RWPE1 (cell line): ENCODE measurements around the gene PPP6R2.

ENCODE experiments used
- CTCF ChIA-PET: fragments of 350-600 bp; sonication (Branson Sonifier 250); formaldehyde crosslinking; extraction: SDS; loops from one replicate; lab custom pipeline; 2021; lab: Yijun Ruan, JAX
- POLR2A ChIA-PET: fragments of 400-600 bp; formaldehyde crosslinking; extraction: SDS; loops from one replicate; lab custom pipeline; 2020; ENCODE audit warnings: antibody characterized with exemption; ENCODE audit not compliant: low non-redundant PET; lab: Yijun Ruan, JAX
- DNase-seq: peaks from one replicate; pipeline ENCODE4 v3.0.0; 2012; ENCODE audit warnings: low spot score
- H3K27ac ChIP-seq: fragments of 450-650 bp; 2 replicates; pipeline ENCODE4 v1.5.1; 2017
- TF ChIP-seq, protein P1 (sequence below): fragments of 450-650 bp; conservative IDR thresholded peaks from 2 replicates; pipeline ENCODE4 v1.5.1; 2017; ENCODE audit warnings: low read depth, mild to moderate bottlenecking

The PPP6R2 gene

GRCh38 chr22:50302041-50302541 is 41.0 kb upstream of the PPP6R2 start:
- TF ChIP-seq, protein P1, sequence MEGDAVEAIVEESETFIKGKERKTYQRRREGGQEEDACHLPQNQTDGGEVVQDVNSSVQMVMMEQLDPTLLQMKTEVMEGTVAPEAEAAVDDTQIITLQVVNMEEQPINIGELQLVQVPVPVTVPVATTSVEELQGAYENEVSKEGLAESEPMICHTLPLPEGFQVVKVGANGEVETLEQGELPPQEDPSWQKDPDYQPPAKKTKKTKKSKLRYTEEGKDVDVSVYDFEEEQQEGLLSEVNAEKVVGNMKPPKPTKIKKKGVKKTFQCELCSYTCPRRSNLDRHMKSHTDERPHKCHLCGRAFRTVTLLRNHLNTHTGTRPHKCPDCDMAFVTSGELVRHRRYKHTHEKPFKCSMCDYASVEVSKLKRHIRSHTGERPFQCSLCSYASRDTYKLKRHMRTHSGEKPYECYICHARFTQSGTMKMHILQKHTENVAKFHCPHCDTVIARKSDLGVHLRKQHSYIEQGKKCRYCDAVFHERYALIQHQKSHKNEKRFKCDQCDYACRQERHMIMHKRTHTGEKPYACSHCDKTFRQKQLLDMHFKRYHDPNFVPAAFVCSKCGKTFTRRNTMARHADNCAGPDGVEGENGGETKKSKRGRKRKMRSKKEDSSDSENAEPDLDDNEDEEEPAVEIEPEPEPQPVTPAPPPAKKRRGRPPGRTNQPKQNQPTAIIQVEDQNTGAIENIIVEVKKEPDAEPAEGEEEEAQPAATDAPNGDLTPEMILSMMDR = no peak
- no peak for DNase-seq
- H3K27ac ChIP-seq = peak overlapping the region; percentile 100
- CTCF ChIA-PET = interaction anchor here (0.6 to 2.0 kb wide), 4 partner anchors 9 to 39 kb away, joined by 3 to 6 read pairs (median 5); no protein-coding TSS in a partner anchor
- POLR2A ChIA-PET = interaction anchor here (0.5 kb wide), 1 partner anchor 22 kb away, joined by 10 read pairs; no protein-coding TSS in a partner anchor

GRCh38 chr22:50302564-50302963 is 40.6 kb upstream of the PPP6R2 start:
- TF ChIP-seq, protein P1 = no peak
- H3K27ac ChIP-seq = peak overlapping the region; percentile 100
- ChIA-PET CTCF (interaction anchor here (0.7 to 2.0 kb wide), 3 partner anchors 10 to 39 kb away, joined by 3 to 6 read pairs (median 5); no protein-coding TSS in a partner anchor), POLR2A (interaction anchor here (0.5 kb wide), 1 partner anchor 21 kb away, joined by 10 read pairs; no protein-coding TSS in a partner anchor)
- DNase-seq = no peak

GRCh38 chr22:50303515-50303847 is 39.6 kb upstream of the PPP6R2 start:
- no peak for DNase-seq
- H3K27ac ChIP-seq = peak overlapping the region; percentile 100
- ChIA-PET POLR2A (interaction anchor here (1.1 kb wide), 1 partner anchor 21 kb away, joined by 3 read pairs; no protein-coding TSS in a partner anchor), CTCF (interaction anchor here (1.9 to 2.0 kb wide), 2 partner anchors 10 to 38 kb away, joined by 5 to 6 read pairs; no protein-coding TSS in a partner anchor)
- TF ChIP-seq, protein P1 = no peak

DNA sequence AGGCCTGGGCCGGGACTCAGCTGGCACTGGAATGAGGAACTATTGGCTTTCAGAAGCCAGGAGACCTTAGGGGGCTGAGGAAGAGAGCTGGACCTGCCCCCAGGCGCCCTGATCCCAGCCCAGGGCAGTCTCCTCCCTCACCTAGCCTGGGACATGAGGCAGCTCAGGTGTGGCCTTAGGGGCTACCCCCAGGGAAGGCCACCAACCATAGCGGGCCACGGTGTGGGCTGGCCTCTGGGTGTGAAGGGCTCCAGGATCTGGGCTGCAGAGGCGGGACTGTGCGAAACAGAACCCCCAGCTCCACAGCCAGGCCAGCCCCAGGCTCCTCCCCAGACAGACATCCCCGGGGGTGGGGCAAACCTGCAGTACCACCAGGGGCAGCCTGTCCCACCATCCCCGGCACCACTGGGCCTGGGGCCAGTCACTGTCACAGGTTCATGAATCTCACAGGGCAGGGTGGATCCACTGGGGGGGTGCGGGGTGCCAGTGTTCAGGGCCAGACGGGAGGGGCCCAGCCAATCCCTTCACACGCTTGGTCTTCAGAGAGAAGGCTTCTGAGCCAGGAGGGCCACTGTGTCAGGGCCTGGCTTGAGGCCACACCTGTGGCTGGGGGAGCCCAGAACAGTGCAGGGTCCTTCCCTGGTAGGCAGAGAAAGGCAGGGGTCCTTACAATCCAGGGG is 39.1 kb upstream of the PPP6R2 start:
- CTCF ChIA-PET = interaction anchor here (1.0 to 1.9 kb wide), 2 partner anchors 11 to 22 kb away, joined by 3 to 5 read pairs; no protein-coding TSS in a partner anchor
- TF ChIP-seq, protein P1 = no peak
- POLR2A ChIA-PET = interaction anchor here (0.6 to 1.1 kb wide), 2 partner anchors 22 to 47 kb away, joined by 3 to 4 read pairs; no protein-coding TSS in a partner anchor
- H3K27ac ChIP-seq = peak overlapping the region; percentile 100
- no peak for DNase-seq

DNA sequence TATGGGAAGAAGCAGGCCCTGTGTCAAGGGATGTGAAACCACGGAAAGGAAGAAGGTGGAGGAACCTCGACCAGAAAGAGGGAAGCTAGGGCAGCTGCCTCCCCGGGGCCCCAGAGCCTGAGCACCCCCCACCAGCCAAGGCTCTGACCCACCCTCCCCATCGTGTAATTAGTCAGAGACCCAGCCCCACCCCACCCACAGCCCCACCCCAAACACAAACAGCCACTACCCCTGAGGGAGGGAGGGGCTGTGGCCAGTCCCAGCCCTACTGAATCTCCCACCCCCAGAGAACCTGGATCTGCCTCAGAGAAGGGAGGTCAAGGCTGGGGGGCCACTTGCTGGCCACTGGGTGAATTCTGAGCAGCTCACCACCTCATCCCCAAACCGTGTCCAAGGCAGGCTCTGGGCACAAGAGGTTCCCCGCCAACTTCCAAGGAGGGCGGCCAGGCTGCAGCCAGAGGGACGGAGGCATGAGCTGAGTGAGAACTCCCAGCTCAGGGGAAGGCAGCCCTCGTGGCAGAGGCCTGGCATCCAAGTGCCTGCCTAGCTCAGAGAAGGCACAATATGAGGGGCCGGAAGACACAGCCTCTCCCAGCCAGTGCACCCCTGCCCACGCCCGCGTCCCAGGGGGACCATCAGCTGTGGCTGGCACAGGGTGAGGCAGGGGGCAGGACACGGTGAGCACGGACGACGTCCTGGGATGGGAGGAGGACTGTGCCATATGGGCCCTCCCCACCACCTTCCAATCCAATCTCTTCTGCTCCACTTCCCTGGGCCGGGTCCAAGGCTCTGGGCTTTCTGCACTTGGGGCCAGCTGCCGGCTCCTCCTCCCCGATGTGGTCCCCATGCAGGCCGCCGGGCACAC is 38.4 kb upstream of the PPP6R2 start:
- peak; percentile 71 for DNase-seq
- CTCF ChIA-PET = interaction anchor here (1.0 to 1.1 kb wide), 2 partner anchors 21 to 33 kb away, joined by 3 read pairs; no protein-coding TSS in a partner anchor
- POLR2A ChIA-PET = interaction anchor here (0.6 to 1.1 kb wide), 3 partner anchors 11 to 46 kb away, joined by 3 to 4 read pairs (median 3); no protein-coding TSS in a partner anchor
- TF ChIP-seq, protein P1 = no peak
- peak overlapping the region; percentile 100 for H3K27ac ChIP-seq
